GM19240 (cell line): ENCODE measurements around the gene BANF2.
"Not testable (repeated sequence)": the region's sequence is repeated elsewhere in the genome, so short reads cannot be mapped to it uniquely, and the experiment has no call there.

Experiments used
- DNase-seq: peaks from one replicate; pipeline ENCODE4 v3.0.0; 2011; ENCODE audit warnings: low spot score; ENCODE audit not compliant: insufficient read length

Gene BANF2

GRCh38 chr20:17699931-17700351, at the start of gene BANF2:
Gene BANF2, plus strand, starts transcription at chr20:17699966. Its CDS starts 25,060 bp downstream, at chr20:17725026.
- no peak for DNase-seq

- DNase-seq = no peak
Measured at GRCh38 chr20:17650301-17651128, 49.3 kb upstream of the BANF2 start.

- DNase-seq = no peak
Measured at GRCh38 chr20:17651129-17651759, 48.5 kb upstream of the BANF2 start.

GRCh38 chr20:17651760-17652388, 47.9 kb upstream of the BANF2 start:
- DNase-seq = no peak

- DNase-seq = no peak
Measured at GRCh38 chr20:17652411-17652810, 47.4 kb upstream of the BANF2 start.

GRCh38 chr20:17653835-17654648, 45.7 kb upstream of the BANF2 start:
- DNase-seq = no peak

GRCh38 chr20:17654649-17655285, 45.0 kb upstream of the BANF2 start:
- DNase-seq = no peak

- no peak for DNase-seq
Measured at GRCh38 chr20:17655286-17655651, 44.5 kb upstream of the BANF2 start.

GRCh38 chr20:17655865-17656479, 43.8 kb upstream of the BANF2 start:
- DNase-seq = no peak

- DNase-seq = no peak
Measured at GRCh38 chr20:17657079-17657825, 42.5 kb upstream of the BANF2 start.

GRCh38 chr20:17657898-17658647, 41.7 kb upstream of the BANF2 start:
- DNase-seq = no peak

GRCh38 chr20:17658648-17658993, 41.1 kb upstream of the BANF2 start:
- DNase-seq = no peak

- DNase-seq = not testable (repeated sequence)
Measured at GRCh38 chr20:17659344-17659743, 40.4 kb upstream of the BANF2 start.

GRCh38 chr20:17659801-17660200, 40.0 kb upstream of the BANF2 start:
- DNase-seq = no peak

- no peak for DNase-seq
Measured at GRCh38 chr20:17660667-17661066, 39.1 kb upstream of the BANF2 start.

- no peak for DNase-seq
Measured at GRCh38 chr20:17661121-17661744, 38.5 kb upstream of the BANF2 start.

GRCh38 chr20:17662333-17663039, 37.3 kb upstream of the BANF2 start:
- DNase-seq = no peak

- no peak for DNase-seq
Measured at GRCh38 chr20:17663040-17663399, 36.7 kb upstream of the BANF2 start.
